H1 (cell line): Measurements from ENCODE around the gene MTG1. TPM values are rescaled to one million over a fixed set of nuclear protein-coding genes. Genes with fewer than 3 reads are reported as not detected.

Source experiments
- ATF2 ChIP-seq: IDR thresholded peaks from 2 replicates; pipeline ENCODE4 v1.6.1; 2012; ENCODE audit warnings: low read length, inconsistent platforms
- BCL11A ChIP-seq, 2 experiments: IDR thresholded peaks; one replicate each; pipeline ENCODE4 v1.6.1; 2011; ENCODE audit warnings: low read depth in 2 of 2, low read length in 2 of 2, mild to moderate bottlenecking in 2 of 2
- CBX8 ChIP-seq: fragments of 300-800, 300-1000 bp; sonication (generic); IDR thresholded peaks from 2 replicates; pipeline ENCODE4 v1.7.1; 2016; ENCODE audit warnings: low read depth, low read length, borderline replicate concordance
- CHD7 ChIP-seq: fragments of 300-600 bp; sonication (generic); IDR thresholded peaks from 2 replicates; pipeline ENCODE4 v1.7.1; 2012; ENCODE audit warnings: low read length, moderate library complexity, mild to moderate bottlenecking, inconsistent platforms; ENCODE audit not compliant: insufficient replicate concordance
- PHF8 ChIP-seq: fragments of 200-600 bp; sonication (generic); conservative IDR thresholded peaks from 2 replicates; pipeline ENCODE4 v1.7.1; 2012; ENCODE audit warnings: low read depth, mild to moderate bottlenecking, inconsistent platforms, low read length, moderate library complexity
- RXRA ChIP-seq: IDR thresholded peaks from 2 replicates; pipeline ENCODE4 v1.6.1; 2011; ENCODE audit warnings: low read depth, mild to moderate bottlenecking, low read length, moderate library complexity; ENCODE audit not compliant: insufficient read depth
- SP4 ChIP-seq: IDR thresholded peaks from 2 replicates; pipeline ENCODE4 v1.6.1; 2012; ENCODE audit warnings: low read length, inconsistent platforms
- TBP ChIP-seq: IDR thresholded peaks from 2 replicates; pipeline ENCODE4 v1.6.1; 2011; ENCODE audit warnings: low read depth, low read length, improper control_type of control experiment
- polyA plus RNA-seq, 7 experiments: library from polyadenylated mRNA; depleted of rRNA in 3 of 7; stranded (reverse) in 5 of 7; unstranded in 2 of 7; fragments of >200 nt in 5 of 7; fragments of 200-250 nt in 2 of 7; gene quantifications; 1 replicate in 5 of 7; 2 replicates in 1 of 7; 4 replicates in 1 of 7; pipeline versions ENCODE4 v1.2.1 to v1.2.3, GENCODE V29; 2011 to 2013; ENCODE audit warnings: missing spikeins in 2 of 7, mixed read lengths in 2 of 7
- total RNA-seq: library from RNA; stranded (reverse); fragmentation: NEBNext Ultra II Directional; extraction: Animal tissue kit (Norgen Biotek cat#: 25700); gene quantifications from 2 replicates; pipeline ENCODE4 v1.2.1, GENCODE V29; 2021

MTG1 gene
- total and polyA plus RNA-seq, 2 of the 8 experiments (the other 6 are each of a cell fraction or from before 2014, with no cell fraction given): 56.6 to 81.6 TPM

GRCh38 chr10:133370030-133370786 is 23.7 kb upstream of the MTG1 start (continued):
- TF ChIP-seq CBX8 (no peak), PHF8 (no peak), RXRA (no peak), ATF2 (no peak), TBP (no peak), BCL11A (IDR thresholded peaks at IDR 0.05; ENCODE audit: low read depth in 2 of 2, low read length in 2 of 2) (no peak), CHD7 (no peak), SP4 (no peak)
